Fibroblast of villous mesenchyme (primary cell): ENCODE measurements around the gene DEPDC7. TPM values are rescaled to one million over a fixed set of nuclear protein-coding genes. Genes with fewer than 3 reads are reported as not detected.
"Not testable (repeated sequence)": the region's sequence is repeated elsewhere in the genome, so short reads cannot be mapped to it uniquely, and the experiment has no call there.

ENCODE experiments used
- DNase-seq: peaks from one replicate; pipeline ENCODE4 v3.0.0-alpha.2; 2010; ENCODE audit warnings: low read depth
- H3K4me3 ChIP-seq: 2 replicates; pipeline ENCODE4 v1.5.1; 2011; ENCODE audit warnings: low read depth, mild to moderate bottlenecking, low read length
- total RNA-seq: library from RNA; depleted of rRNA; stranded (reverse); fragments of >200 nt; gene quantifications from 2 replicates; pipeline ENCODE4 v1.2.3, GENCODE V29; 2012
- TF ChIP-seq, protein P1 (sequence below): IDR thresholded peaks from 2 replicates; pipeline ENCODE4 v1.5.1; 2012; ENCODE audit warnings: low read depth, mild to moderate bottlenecking, low read length; ENCODE audit not compliant: insufficient read depth

DEPDC7 gene
- total RNA-seq, 1 donor, result 11.7 TPM

DNA sequence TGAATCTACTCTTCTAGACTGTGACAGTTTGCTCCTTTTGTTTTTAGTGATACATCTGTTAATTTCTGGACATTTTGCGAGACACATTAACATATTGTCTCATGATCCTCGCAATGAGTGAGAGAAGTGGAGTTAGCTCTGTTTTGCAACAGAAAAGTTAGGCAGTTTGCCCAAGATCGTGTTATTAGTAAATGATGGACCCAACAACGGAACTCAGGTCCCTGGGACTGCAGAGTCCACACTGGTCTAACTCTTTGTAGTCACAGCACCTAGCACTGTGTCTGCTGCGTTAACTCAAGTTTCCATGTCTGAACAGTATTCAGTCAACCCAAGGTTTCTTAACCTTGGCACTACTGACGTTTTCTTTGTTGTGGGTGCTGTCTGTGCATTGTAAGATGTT is 3.2 kb downstream of the DEPDC7 start:
- no peak for DNase-seq
- H3K4me3 ChIP-seq, result no peak overlapping the region
- TF ChIP-seq, protein P1, sequence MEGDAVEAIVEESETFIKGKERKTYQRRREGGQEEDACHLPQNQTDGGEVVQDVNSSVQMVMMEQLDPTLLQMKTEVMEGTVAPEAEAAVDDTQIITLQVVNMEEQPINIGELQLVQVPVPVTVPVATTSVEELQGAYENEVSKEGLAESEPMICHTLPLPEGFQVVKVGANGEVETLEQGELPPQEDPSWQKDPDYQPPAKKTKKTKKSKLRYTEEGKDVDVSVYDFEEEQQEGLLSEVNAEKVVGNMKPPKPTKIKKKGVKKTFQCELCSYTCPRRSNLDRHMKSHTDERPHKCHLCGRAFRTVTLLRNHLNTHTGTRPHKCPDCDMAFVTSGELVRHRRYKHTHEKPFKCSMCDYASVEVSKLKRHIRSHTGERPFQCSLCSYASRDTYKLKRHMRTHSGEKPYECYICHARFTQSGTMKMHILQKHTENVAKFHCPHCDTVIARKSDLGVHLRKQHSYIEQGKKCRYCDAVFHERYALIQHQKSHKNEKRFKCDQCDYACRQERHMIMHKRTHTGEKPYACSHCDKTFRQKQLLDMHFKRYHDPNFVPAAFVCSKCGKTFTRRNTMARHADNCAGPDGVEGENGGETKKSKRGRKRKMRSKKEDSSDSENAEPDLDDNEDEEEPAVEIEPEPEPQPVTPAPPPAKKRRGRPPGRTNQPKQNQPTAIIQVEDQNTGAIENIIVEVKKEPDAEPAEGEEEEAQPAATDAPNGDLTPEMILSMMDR, result no peak

DNA sequence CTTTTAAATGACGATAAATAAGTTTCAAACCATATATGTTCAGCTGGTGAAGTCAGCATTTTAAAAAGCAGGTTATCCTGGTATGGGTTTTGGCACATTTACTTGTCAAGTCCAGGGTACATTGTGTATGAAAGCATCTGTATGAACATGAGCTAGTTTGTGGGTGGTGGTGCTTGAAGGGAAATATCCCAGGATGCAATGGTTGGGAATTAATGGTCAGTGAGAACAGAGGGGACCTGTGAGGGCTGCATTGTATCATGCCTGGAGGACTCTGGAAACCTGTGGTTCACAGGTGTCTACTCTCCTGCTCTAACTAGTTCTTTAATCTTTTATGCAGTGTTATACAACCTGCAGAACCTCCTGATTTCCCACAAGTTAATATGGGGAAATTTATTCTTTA is 5.8 kb downstream of the DEPDC7 start:
- H3K4me3 ChIP-seq, result no peak overlapping the region
- TF ChIP-seq, protein P1, result no peak
- DNase-seq, result no peak

GRCh38 chr11:33021937-33022336 is 6.3 kb downstream of the DEPDC7 start:
- TF ChIP-seq, protein P1, result no peak
- DNase-seq, result peak; percentile 85

GRCh38 chr11:33025339-33025722 is 9.7 kb downstream of the DEPDC7 start:
- no peak overlapping the region for H3K4me3 ChIP-seq
- DNase-seq, result no peak
- TF ChIP-seq, protein P1, result no peak

More at GRCh38 chr11:33021937-33022336, 6.3 kb downstream of the DEPDC7 start:
- H3K4me3 ChIP-seq, result no peak overlapping the region

DNA sequence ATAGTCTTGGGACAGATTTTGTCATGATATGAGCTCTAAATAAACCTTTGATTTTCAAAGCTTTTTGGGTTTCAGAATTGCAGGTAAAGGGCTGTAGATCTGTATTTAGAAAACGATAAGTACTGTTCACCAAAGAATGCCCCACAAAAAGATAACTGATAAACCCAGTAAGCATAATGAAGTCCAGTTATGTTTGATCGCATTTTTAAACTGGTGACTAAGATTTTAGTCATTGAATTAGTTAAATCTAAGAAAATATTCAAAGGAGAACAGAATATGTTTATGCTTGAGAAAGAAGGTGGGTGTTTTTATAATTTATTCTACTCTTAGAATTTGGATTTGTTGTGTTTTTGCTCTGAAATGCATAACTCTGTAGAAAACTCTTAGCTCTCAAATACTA is 11.6 kb downstream of the DEPDC7 start:
- TF ChIP-seq, protein P1, result no peak
- H3K4me3 ChIP-seq, result no peak overlapping the region
- no peak for DNase-seq

- DNase-seq, result peak; percentile 28
- H3K4me3 ChIP-seq, result no peak overlapping the region
- TF ChIP-seq, protein P1, result no peak
These were observed 12.3 kb downstream of the DEPDC7 start for GRCh38 chr11:33027846-33028536.

GRCh38 chr11:33028537-33028914 is 12.8 kb downstream of the DEPDC7 start:
- TF ChIP-seq, protein P1, result no peak
- no peak overlapping the region for H3K4me3 ChIP-seq
- no peak for DNase-seq

DNA sequence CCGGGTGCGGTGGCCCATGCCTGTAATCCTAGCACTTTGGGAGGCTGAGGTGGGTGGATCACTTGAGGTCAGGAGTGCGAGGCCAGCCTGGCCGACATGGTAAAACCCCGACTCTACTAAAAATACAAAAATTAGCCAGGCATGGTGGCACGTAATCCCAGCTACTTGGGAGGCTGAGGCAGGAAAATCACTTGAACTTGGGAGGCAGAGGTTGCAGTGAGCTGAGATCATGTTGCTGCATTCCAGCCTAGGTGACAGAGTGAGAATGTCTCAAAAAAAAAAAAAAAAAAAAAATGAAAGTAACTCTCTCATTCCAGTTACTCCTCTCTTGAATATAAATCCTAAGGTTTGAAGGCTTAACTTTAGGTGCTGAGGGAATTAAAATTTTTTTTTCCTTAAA is 13.5 kb downstream of the DEPDC7 start:
- DNase-seq, result not testable (repeated sequence)

More for the DNA sequence above, 13.5 kb downstream of the DEPDC7 start:
- not testable (repeated sequence) for H3K4me3 ChIP-seq
